ENCODE data around the gene TAF11L4. TPM values are rescaled to one million over a fixed set of nuclear protein-coding genes. Genes with fewer than 3 reads are reported as not detected.
"Not testable (repeated sequence)": the region's sequence is repeated elsewhere in the genome, so short reads cannot be mapped to it uniquely, and the experiment has no call there.

TAF11L4 gene
- total RNA-seq (2021) = not detected in 2 replicates
- long read RNA-seq = 0 reads

DNA sequence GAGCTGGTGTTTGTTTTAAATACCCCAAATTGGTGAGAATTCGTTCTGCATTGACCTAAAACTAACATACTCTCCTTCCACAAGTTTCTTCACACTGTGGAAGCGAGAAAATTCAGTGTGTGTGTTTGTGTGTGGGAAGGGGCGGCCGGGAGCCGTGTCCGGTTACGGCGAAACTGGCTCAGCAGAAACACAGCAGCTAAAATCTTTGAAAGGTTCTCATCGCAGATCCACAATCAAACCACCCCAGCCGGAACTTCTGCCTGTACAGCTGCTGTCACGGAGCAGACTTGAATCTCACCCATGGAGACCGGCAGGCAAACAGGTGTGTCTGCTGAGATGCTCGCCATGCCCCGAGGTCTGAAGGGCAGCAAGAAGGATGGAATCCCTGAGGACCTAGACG lies at the start of gene TAF11L4:
TSS of gene TAF11L4 (plus strand) at position 301 of the 400 bp plus-strand sequence.
- not testable (repeated sequence) for H3K4me3 Mint-ChIP-seq; H4K20me1 ChIP-seq (ENCODE audit: control insufficient read depth, insufficient read depth, insufficient read length); H3K4me1 ChIP-seq (ENCODE audit: insufficient read depth, low read length); H3K18ac ChIP-seq (ENCODE audit: insufficient read length, low read depth, low read length); H3K23me2 ChIP-seq (ENCODE audit: insufficient read length, low read depth, low read length, poor library complexity, severe bottlenecking); H2BK12ac ChIP-seq (ENCODE audit: insufficient read length, low read depth, low read length); H3K23ac ChIP-seq (ENCODE audit: insufficient read length, low read depth, low read length); H3K9me3 ChIP-seq (ENCODE audit: control insufficient read depth, low read depth, low read length); H4K91ac ChIP-seq (ENCODE audit: insufficient read length, low read depth, low read length); DNase-seq; H3K27me3 Mint-ChIP-seq (ENCODE audit: low read depth); H2AFZ ChIP-seq (ENCODE audit: low read length); H4K8ac ChIP-seq (replicated peaks; ENCODE audit: insufficient read length, low read depth, low read length); H3K9ac ChIP-seq (ENCODE audit: extremely low read depth, insufficient read length, low read length); H3K9me3 Mint-ChIP-seq; H3K4ac ChIP-seq (ENCODE audit: low read depth, low read length); H3T11ph ChIP-seq (ENCODE audit: low read length); H3K4me1 Mint-ChIP-seq; H2BK15ac ChIP-seq (ENCODE audit: low read depth, low read length); H3K27me3 ChIP-seq (ENCODE audit: insufficient read depth, low read length); H4K5ac ChIP-seq (ENCODE audit: insufficient read length, low read depth, low read length); H3K4me2 ChIP-seq (ENCODE audit: insufficient read depth, insufficient read length, low read length); H2BK20ac ChIP-seq (ENCODE audit: low read depth, low read length, poor library complexity, severe bottlenecking); H3K56ac ChIP-seq (ENCODE audit: insufficient read length, low read depth, low read length); H2BK5ac ChIP-seq (ENCODE audit: insufficient read length, low read length); H2AK5ac ChIP-seq (ENCODE audit: insufficient read length, low read length); H3K14ac ChIP-seq (ENCODE audit: insufficient read depth, low read length); H2BK120ac ChIP-seq (ENCODE audit: low read depth, low read length, poor library complexity, severe bottlenecking); H3K36me3 Mint-ChIP-seq (ENCODE audit: insufficient read depth in 1 of 3, low read depth in 3 of 3); H3K79me1 ChIP-seq (ENCODE audit: insufficient read depth, low read depth, low read length, poor library complexity, severe bottlenecking); H3K27ac Mint-ChIP-seq; H3K79me2 ChIP-seq (ENCODE audit: insufficient read depth, low read length); H3K27ac ChIP-seq (ENCODE audit: insufficient read length, low read depth, low read length)
- WGBS (ENCODE audit: extremely low coverage, insufficient read length, low lambda C conversion rate) = no CpG with 5 or more reads among the region's 15 CpGs

DNA sequence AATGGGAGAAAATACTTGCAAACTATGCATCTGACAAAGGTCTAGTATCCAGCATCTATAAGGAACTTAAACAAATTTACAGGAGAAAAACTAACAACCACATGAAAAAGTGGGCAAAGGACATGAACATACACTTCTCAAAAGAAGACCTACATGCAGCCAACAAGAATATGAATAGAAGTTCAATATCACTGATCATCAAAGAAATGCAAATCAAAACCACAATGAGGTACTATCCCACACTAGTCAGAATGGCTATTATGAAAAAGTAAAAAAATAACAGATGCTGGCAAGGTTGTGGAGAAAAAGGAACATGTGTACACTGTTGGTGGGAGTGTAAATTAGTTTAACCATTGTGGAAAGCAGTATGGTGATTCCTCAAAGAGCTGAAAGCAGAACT lies 46.5 kb upstream of the TAF11L4 start:
- not testable (repeated sequence) for H3K27me3 Mint-ChIP-seq (ENCODE audit: low read depth); H2BK5ac ChIP-seq (ENCODE audit: insufficient read length, low read length); H3K4me1 ChIP-seq (ENCODE audit: insufficient read depth, low read length); H3K4me1 Mint-ChIP-seq; H3K14ac ChIP-seq (ENCODE audit: insufficient read depth, low read length); H3K4ac ChIP-seq (ENCODE audit: low read depth, low read length); H3K9ac ChIP-seq (ENCODE audit: extremely low read depth, insufficient read length, low read length); H3K23ac ChIP-seq (ENCODE audit: insufficient read length, low read depth, low read length); H3K4me2 ChIP-seq (ENCODE audit: insufficient read depth, insufficient read length, low read length); H4K5ac ChIP-seq (ENCODE audit: insufficient read length, low read depth, low read length); H3K27ac Mint-ChIP-seq; H3K9me3 ChIP-seq (ENCODE audit: control insufficient read depth, low read depth, low read length); H3K79me1 ChIP-seq (ENCODE audit: insufficient read depth, low read depth, low read length, poor library complexity, severe bottlenecking); H3K23me2 ChIP-seq (ENCODE audit: insufficient read length, low read depth, low read length, poor library complexity, severe bottlenecking); H2AK5ac ChIP-seq (ENCODE audit: insufficient read length, low read length); H3K36me3 Mint-ChIP-seq (ENCODE audit: insufficient read depth in 1 of 3, low read depth in 3 of 3); H2AFZ ChIP-seq (ENCODE audit: low read length); H4K91ac ChIP-seq (ENCODE audit: insufficient read length, low read depth, low read length); H2BK12ac ChIP-seq (ENCODE audit: insufficient read length, low read depth, low read length); H3T11ph ChIP-seq (ENCODE audit: low read length); DNase-seq; H4K8ac ChIP-seq (replicated peaks; ENCODE audit: insufficient read length, low read depth, low read length); H2BK15ac ChIP-seq (ENCODE audit: low read depth, low read length); H3K27ac ChIP-seq (ENCODE audit: insufficient read length, low read depth, low read length); H3K18ac ChIP-seq (ENCODE audit: insufficient read length, low read depth, low read length); H3K4me3 Mint-ChIP-seq; H2BK20ac ChIP-seq (ENCODE audit: low read depth, low read length, poor library complexity, severe bottlenecking); H4K20me1 ChIP-seq (ENCODE audit: control insufficient read depth, insufficient read depth, insufficient read length); H2BK120ac ChIP-seq (ENCODE audit: low read depth, low read length, poor library complexity, severe bottlenecking); H3K27me3 ChIP-seq (ENCODE audit: insufficient read depth, low read length); H3K56ac ChIP-seq (ENCODE audit: insufficient read length, low read depth, low read length); H3K79me2 ChIP-seq (ENCODE audit: insufficient read depth, low read length); H3K9me3 Mint-ChIP-seq
